Measurements from ENCODE around the gene PGBD5.

Gene PGBD5

GRCh38 chr1:230356869-230357794 is 69.0 kb downstream of the PGBD5 start:
- Histone ChIP-seq H3K9me3 (ENCODE audit: low read length) (no peaks in the 10 kb centered on the region), H3K36me3 (ENCODE audit: insufficient read depth, low read length) (peaks cover 20% of the 10 kb centered on the region), H3K4me1 (ENCODE audit: insufficient read depth, low read length) (peaks cover 13% of the 10 kb centered on the region), H3K27me3 (ENCODE audit: insufficient read depth, low read length) (no peaks in the 10 kb centered on the region), H2AFZ (ENCODE audit: low read depth, low read length) (no peak overlapping the region), H3K4me3 (ENCODE audit: low read length) (no peak overlapping the region)

DNA sequence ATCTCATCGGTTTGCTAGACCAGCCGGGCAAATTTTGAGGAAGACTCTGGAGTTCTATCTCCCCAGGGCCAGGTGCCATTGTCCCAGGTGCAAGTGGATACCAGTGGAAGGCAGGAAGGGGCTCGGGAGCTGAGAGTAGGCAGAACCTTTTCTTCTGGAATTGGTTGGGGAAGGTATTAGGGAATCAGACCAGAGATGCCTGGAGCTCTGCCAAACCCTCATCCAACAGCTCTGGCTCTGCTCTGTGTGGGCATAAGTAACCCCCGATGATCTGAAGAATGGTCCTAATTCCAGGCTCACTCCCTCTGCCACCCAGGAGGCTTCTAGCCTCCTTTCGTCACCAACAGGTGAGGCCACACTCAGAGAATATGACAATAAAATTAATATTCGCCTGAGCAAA is 69.9 kb downstream of the PGBD5 start:
- H3K9me3 ChIP-seq (ENCODE audit: low read length) = no peaks in the 10 kb centered on the region
- no peaks in the 10 kb centered on the region for H3K27me3 ChIP-seq (ENCODE audit: insufficient read depth, low read length)
- H3K36me3 ChIP-seq (ENCODE audit: insufficient read depth, low read length) = peaks cover 20% of the 10 kb centered on the region

GRCh38 chr1:230355594-230355993 is 70.5 kb downstream of the PGBD5 start:
- Histone ChIP-seq H2AFZ (ENCODE audit: low read depth, low read length) (no peak overlapping the region), H3K4me1 (ENCODE audit: insufficient read depth, low read length) (peaks cover 13% of the 10 kb centered on the region), H3K36me3 (ENCODE audit: insufficient read depth, low read length) (peaks cover 25% of the 10 kb centered on the region), H3K27me3 (ENCODE audit: insufficient read depth, low read length) (no peaks in the 10 kb centered on the region), H3K9me3 (ENCODE audit: low read length) (no peaks in the 10 kb centered on the region), H3K4me3 (ENCODE audit: low read length) (no peak overlapping the region)

More for the DNA sequence above, 69.9 kb downstream of the PGBD5 start:
- H3K4me1 ChIP-seq (ENCODE audit: insufficient read depth, low read length) = peaks cover 13% of the 10 kb centered on the region
- no peak overlapping the region for H2AFZ ChIP-seq (ENCODE audit: low read depth, low read length)
- no peak overlapping the region for H3K4me3 ChIP-seq (ENCODE audit: low read length)

GRCh38 chr1:230355128-230355527 is 71.0 kb downstream of the PGBD5 start:
- Histone ChIP-seq H3K4me3 (ENCODE audit: low read length) (no peak overlapping the region), H3K27me3 (ENCODE audit: insufficient read depth, low read length) (no peaks in the 10 kb centered on the region), H3K9me3 (ENCODE audit: low read length) (peaks cover 4% of the 10 kb centered on the region), H3K4me1 (ENCODE audit: insufficient read depth, low read length) (peaks cover 13% of the 10 kb centered on the region), H2AFZ (ENCODE audit: low read depth, low read length) (no peak overlapping the region), H3K36me3 (ENCODE audit: insufficient read depth, low read length) (peaks cover 29% of the 10 kb centered on the region)

GRCh38 chr1:230354005-230354404 is 72.1 kb downstream of the PGBD5 start:
- Histone ChIP-seq H3K36me3 (ENCODE audit: insufficient read depth, low read length) (peaks cover 36% of the 10 kb centered on the region), H3K4me1 (ENCODE audit: insufficient read depth, low read length) (peaks cover 13% of the 10 kb centered on the region)

GRCh38 chr1:230352537-230352936 is 73.6 kb downstream of the PGBD5 start:
- peaks cover 6% of the 10 kb centered on the region for H3K9me3 ChIP-seq (ENCODE audit: low read length)
- H3K36me3 ChIP-seq (ENCODE audit: insufficient read depth, low read length) = peaks cover 36% of the 10 kb centered on the region
- H3K4me3 ChIP-seq (ENCODE audit: low read length) = no peak overlapping the region
- no peak overlapping the region for H2AFZ ChIP-seq (ENCODE audit: low read depth, low read length)
- H3K4me1 ChIP-seq (ENCODE audit: insufficient read depth, low read length) = peaks cover 13% of the 10 kb centered on the region
- no peaks in the 10 kb centered on the region for H3K27me3 ChIP-seq (ENCODE audit: insufficient read depth, low read length)

More at GRCh38 chr1:230354005-230354404, 72.1 kb downstream of the PGBD5 start:
- H2AFZ ChIP-seq (ENCODE audit: low read depth, low read length) = no peak overlapping the region
- no peaks in the 10 kb centered on the region for H3K27me3 ChIP-seq (ENCODE audit: insufficient read depth, low read length)
- no peak overlapping the region for H3K4me3 ChIP-seq (ENCODE audit: low read length)
- H3K9me3 ChIP-seq (ENCODE audit: low read length) = peaks cover 6% of the 10 kb centered on the region

GRCh38 chr1:230351983-230352382 is 74.1 kb downstream of the PGBD5 start:
- no peak overlapping the region for H3K4me3 ChIP-seq (ENCODE audit: low read length)
- H2AFZ ChIP-seq (ENCODE audit: low read depth, low read length) = no peak overlapping the region
- H3K4me1 ChIP-seq (ENCODE audit: insufficient read depth, low read length) = peaks cover 13% of the 10 kb centered on the region
- no peaks in the 10 kb centered on the region for H3K27me3 ChIP-seq (ENCODE audit: insufficient read depth, low read length)
- peaks cover 6% of the 10 kb centered on the region for H3K9me3 ChIP-seq (ENCODE audit: low read length)
- peaks cover 32% of the 10 kb centered on the region for H3K36me3 ChIP-seq (ENCODE audit: insufficient read depth, low read length)

- Histone ChIP-seq H3K9me3 (ENCODE audit: low read length) (peaks cover 6% of the 10 kb centered on the region), H3K4me1 (ENCODE audit: insufficient read depth, low read length) (peaks cover 13% of the 10 kb centered on the region), H2AFZ (ENCODE audit: low read depth, low read length) (no peak overlapping the region), H3K36me3 (ENCODE audit: insufficient read depth, low read length) (peaks cover 28% of the 10 kb centered on the region), H3K27me3 (ENCODE audit: insufficient read depth, low read length) (no peaks in the 10 kb centered on the region), H3K4me3 (ENCODE audit: low read length) (no peak overlapping the region)
Measured at GRCh38 chr1:230351514-230351913, 74.6 kb downstream of the PGBD5 start.

DNA sequence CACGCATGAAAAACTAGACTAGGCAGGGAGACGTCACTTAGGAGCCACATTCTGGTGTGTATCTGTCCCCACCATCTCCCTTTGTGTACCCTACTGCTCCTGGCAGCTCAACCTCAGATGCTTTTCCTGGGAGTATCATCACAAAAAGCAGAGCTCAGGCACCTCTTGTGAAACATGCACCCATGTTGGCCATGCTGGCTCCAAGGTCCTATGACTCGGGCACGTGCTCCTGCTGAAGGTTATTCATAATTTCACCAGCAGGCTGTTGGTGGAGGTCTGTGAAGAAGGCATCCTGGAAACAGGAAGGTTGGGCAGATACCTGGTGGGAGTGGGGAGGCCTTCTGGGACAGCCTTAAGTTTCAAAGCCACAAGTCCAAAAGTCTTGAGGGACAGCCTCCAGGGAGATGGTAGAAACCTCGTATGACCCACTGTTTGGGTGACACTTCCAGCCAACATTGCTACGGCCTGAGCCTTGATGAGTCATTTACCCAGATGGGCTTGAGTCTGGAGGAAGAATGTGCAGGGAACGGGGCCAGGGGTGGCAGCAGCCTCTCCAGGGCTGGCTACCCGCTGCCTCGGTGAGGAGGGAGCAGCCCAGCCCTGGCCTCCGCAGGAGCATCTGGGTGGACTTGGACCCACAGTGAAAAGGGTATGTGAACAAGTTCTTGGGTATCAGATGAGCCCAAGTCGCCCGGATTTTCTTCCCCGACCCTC is 75.8 kb downstream of the PGBD5 start:
- Histone ChIP-seq H3K4me3 (ENCODE audit: low read length) (no peak overlapping the region), H3K4me1 (ENCODE audit: insufficient read depth, low read length) (peaks cover 13% of the 10 kb centered on the region), H2AFZ (ENCODE audit: low read depth, low read length) (no peak overlapping the region), H3K27me3 (ENCODE audit: insufficient read depth, low read length) (no peaks in the 10 kb centered on the region), H3K36me3 (ENCODE audit: insufficient read depth, low read length) (peaks cover 25% of the 10 kb centered on the region), H3K9me3 (ENCODE audit: low read length) (peaks cover 6% of the 10 kb centered on the region)

DNA sequence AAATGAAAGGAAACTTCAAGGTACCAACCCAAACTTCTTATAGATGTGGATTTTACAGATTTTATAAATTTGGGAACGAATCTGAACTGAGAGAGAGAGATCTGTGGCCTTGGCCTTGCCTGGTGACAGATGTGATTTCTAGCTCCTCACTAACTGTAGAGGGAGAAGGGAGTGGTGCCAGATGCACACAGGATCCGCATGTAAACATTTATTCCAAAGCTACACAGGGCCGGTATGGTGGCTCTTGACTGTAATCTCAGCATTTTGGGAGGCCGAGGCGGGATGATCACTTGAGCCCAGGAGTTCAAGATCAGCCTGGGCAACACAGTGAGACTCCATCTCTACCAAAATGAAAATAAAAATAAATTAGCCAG is 77.1 kb downstream of the PGBD5 start:
- no peaks in the 10 kb centered on the region for H3K27me3 ChIP-seq (ENCODE audit: insufficient read depth, low read length)
- H3K9me3 ChIP-seq (ENCODE audit: low read length) = peaks cover 6% of the 10 kb centered on the region
- peaks cover 23% of the 10 kb centered on the region for H3K36me3 ChIP-seq (ENCODE audit: insufficient read depth, low read length)
- H3K4me1 ChIP-seq (ENCODE audit: insufficient read depth, low read length) = peaks cover 13% of the 10 kb centered on the region
- H3K4me3 ChIP-seq (ENCODE audit: low read length) = no peak overlapping the region
- no peak overlapping the region for H2AFZ ChIP-seq (ENCODE audit: low read depth, low read length)

DNA sequence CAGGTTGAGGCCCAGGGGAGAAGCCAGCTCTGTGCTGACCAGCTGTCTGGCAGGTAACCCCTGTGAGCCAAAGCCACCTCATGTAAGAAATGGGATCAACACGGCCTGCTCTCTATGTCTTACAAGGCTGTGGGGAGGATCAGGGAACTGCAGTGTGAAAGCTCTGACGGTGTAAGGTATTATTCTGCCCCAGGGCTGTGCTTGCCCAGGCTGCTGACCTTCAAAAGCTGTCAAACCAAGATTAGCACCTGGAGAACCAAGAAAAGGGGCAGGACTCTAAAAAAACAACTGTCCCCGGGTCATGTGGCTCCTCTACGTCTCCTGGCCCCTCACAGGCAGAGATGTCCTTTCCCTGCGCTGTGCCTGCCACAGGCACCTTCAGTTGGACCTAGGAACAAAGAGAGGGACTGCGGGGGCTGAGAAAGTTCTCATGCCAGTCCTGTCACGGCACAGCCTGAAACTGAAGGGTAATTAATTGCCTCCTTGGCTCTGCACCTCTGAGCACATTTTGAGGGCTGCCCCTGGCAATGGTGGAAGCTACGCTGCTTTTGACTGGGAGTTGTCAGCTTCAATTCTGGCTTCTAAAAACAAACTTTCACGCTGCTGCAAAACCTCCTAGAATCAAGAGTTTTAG is 77.6 kb downstream of the PGBD5 start:
- H3K9me3 ChIP-seq (ENCODE audit: low read length) = peaks cover 6% of the 10 kb centered on the region
- H3K27me3 ChIP-seq (ENCODE audit: insufficient read depth, low read length) = no peaks in the 10 kb centered on the region
- H3K4me1 ChIP-seq (ENCODE audit: insufficient read depth, low read length) = peaks cover 13% of the 10 kb centered on the region
- no peak overlapping the region for H3K4me3 ChIP-seq (ENCODE audit: low read length)
- no peak overlapping the region for H2AFZ ChIP-seq (ENCODE audit: low read depth, low read length)
- peaks cover 19% of the 10 kb centered on the region for H3K36me3 ChIP-seq (ENCODE audit: insufficient read depth, low read length)

DNA sequence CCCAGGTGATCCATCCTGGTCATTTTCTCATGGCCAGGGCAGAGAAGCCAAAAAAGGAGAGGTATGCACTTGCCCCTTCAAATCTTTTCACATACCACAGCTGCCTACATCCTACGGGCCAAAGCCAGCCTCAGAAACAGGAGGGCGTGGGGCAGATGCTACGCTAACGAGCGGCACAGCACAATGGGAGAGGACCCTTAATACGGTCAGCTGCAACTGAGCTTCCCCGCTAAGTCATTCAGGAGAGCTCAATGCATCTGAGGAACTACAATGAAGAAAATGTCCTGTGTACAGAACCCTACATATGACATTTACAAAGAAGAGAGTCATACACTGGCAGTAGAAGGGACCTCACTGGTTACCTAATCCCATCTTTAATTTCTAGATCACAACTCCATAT is 78.2 kb downstream of the PGBD5 start:
- H3K36me3 ChIP-seq (ENCODE audit: insufficient read depth, low read length) = peaks cover 16% of the 10 kb centered on the region
- H3K9me3 ChIP-seq (ENCODE audit: low read length) = peaks cover 6% of the 10 kb centered on the region
- H2AFZ ChIP-seq (ENCODE audit: low read depth, low read length) = no peak overlapping the region
- H3K4me3 ChIP-seq (ENCODE audit: low read length) = no peak overlapping the region
- H3K27me3 ChIP-seq (ENCODE audit: insufficient read depth, low read length) = no peaks in the 10 kb centered on the region
- H3K4me1 ChIP-seq (ENCODE audit: insufficient read depth, low read length) = peaks cover 8% of the 10 kb centered on the region

All from neuron (in vitro differentiated cells).